Activated naive CD8-positive, alpha-beta T cell treated with anti-CD3 and anti-CD28 coated beads, Interleukin-2, amount 50 U/mL, for 24 hours (primary cell): ENCODE measurements around the gene QRICH1.
A peak's percentile ranks its signal among the peaks of the same experiment; 100 is the strongest.

Experiments used
- ATAC-seq: fragments of 150-1000 bp; cut with Tn5 transposase; one replicate; pipeline ENCODE4 v1.10.0; 2021
- DNase-seq: peaks from one replicate; pipeline ENCODE4 v3.0.0; 2021
- H3K27ac Mint-ChIP-seq: one replicate; pipeline ENCODE4 v1.8.0; 2021; ENCODE audit warnings: mild to moderate bottlenecking, mixed read lengths
- H3K27me3 Mint-ChIP-seq: one replicate; pipeline ENCODE4 v1.8.0; 2021; ENCODE audit warnings: mixed read lengths
- H3K36me3 Mint-ChIP-seq: one replicate; pipeline ENCODE4 v1.8.0; 2021; ENCODE audit warnings: low read depth, mixed read lengths
- H3K4me1 Mint-ChIP-seq: one replicate; pipeline ENCODE4 v1.8.0; 2021; ENCODE audit warnings: mixed read lengths
- H3K4me3 Mint-ChIP-seq: one replicate; pipeline ENCODE4 v1.8.0; 2021; ENCODE audit warnings: mild to moderate bottlenecking, moderate library complexity, mixed read lengths
- H3K9me3 Mint-ChIP-seq: one replicate; pipeline ENCODE4 v1.8.0; 2021; ENCODE audit warnings: mixed read lengths

The QRICH1 gene

DNA sequence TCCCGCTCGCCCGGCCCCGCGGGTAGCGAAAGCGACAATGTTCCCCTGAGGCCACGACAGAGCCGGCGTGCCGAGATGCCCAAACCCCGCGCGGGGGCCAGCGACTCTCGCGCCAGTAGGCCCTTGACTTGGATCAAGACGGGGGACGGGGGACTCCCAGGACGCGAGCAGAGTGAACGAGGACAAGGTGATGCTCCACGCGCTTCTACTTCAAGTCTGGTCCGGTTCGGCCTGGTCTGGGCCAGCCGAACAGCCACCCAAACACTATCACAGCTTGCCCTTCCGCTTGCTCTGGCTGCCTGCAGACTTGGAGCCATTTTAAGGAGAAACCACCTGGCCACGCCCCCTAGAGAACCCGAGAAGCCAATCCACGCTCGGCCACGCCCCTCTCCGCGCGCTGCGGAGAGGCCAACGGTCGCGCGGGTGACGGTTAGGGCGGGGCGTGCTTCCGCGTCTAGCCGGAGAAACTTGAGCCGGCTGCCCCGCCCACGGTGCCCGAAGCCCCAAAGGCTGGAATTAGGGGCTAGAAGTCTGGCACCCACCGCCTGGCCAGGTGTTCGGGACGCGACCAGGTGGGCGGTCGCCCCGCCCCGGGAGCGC is 72.6 kb downstream of the QRICH1 start:
- peak overlapping the region; percentile 96 for H3K4me3 Mint-ChIP-seq
- no peaks in the 10 kb centered on the region for H3K27me3 Mint-ChIP-seq
- H3K4me1 Mint-ChIP-seq, result peaks cover 62% of the 10 kb centered on the region
- DNase-seq (peak; percentile 99), ATAC-seq (peak; percentile 53)
- no peaks in the 10 kb centered on the region for H3K9me3 Mint-ChIP-seq
- H3K27ac Mint-ChIP-seq, result peak overlapping the region; percentile 95
- peaks cover 43% of the 10 kb centered on the region for H3K36me3 Mint-ChIP-seq

DNA sequence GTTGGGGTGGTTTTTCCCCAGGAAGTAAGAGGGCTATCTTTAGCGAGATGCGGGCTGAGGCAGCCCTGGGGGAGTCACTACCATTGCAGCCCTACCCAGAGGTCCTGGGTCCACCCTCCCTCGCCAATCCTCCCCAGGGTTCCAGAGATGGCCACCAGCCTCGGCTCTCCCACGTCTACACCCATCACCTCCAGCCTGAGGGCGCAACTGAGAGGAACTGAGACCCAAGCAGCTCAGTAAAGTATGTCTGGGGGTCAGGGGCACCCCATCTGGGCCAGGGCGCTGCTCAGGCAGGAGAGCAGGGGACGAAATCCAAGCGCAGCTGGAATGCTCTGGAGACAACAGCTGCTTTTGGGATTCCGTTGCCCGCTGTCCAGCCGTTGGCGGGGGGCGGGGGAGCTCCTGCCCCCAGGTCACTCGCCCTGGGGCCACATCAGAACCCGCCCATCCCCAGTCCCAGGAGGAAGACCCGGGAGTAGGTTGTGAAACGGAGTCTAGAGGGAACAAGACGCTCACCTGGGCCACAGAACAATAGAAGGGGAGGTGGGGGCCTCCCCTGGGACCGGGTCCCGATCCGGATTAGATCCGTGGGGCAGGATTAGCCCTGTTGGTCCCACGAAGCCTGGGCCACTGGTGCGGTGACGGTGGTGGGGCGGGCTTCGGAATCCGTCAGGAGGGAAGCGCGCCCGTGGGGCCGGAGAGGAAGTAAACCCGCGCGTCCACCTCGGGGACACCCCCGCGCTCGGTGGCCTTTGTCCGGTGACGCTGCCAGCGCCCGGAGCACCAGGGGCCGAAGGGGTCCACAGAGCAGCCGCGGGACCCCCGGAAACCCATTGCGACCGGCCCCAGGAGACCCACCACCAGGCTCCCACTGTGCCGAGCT is 73.3 kb downstream of the QRICH1 start:
- Mint-ChIP-seq H3K27me3 (no peaks in the 10 kb centered on the region), H3K4me1 (peaks cover 55% of the 10 kb centered on the region), H3K9me3 (no peaks in the 10 kb centered on the region), H3K36me3 (peaks cover 37% of the 10 kb centered on the region), H3K4me3 (peak overlapping the region; percentile 96), H3K27ac (peak overlapping the region; percentile 81)
- DNase-seq, result peak; percentile 44
- ATAC-seq, result peak; percentile 1

DNA sequence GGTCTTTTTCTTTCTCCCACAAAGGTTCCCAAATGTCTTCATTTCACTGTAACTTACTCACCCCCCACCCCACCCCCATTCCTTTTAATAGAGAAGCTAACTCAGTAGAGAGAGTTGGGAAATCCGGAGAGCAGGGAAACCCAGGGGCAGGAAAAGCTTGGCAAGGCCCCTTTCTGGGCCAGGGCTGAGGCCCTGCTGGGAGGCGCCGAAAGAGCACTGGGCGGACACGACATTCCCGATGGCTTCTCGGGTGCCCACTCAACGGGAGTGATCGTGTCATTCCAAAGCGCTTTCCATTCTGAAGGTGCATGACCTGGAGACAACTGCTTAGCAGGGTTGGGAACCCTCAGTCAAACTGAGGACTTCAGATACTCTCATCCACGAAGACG is 73.9 kb downstream of the QRICH1 start:
- Mint-ChIP-seq H3K27ac (peak overlapping the region; percentile 81), H3K36me3 (peaks cover 37% of the 10 kb centered on the region), H3K4me3 (peak overlapping the region; percentile 96), H3K27me3 (no peaks in the 10 kb centered on the region), H3K4me1 (peaks cover 48% of the 10 kb centered on the region), H3K9me3 (no peaks in the 10 kb centered on the region)
- ATAC-seq (no peak), DNase-seq (no peak)

GRCh38 chr3:49018707-49019006 is 75.2 kb downstream of the QRICH1 start:
- peaks cover 28% of the 10 kb centered on the region for H3K36me3 Mint-ChIP-seq
- no peaks in the 10 kb centered on the region for H3K9me3 Mint-ChIP-seq
- no peak for ATAC-seq
- H3K27me3 Mint-ChIP-seq, result no peaks in the 10 kb centered on the region
- H3K4me1 Mint-ChIP-seq, result peaks cover 36% of the 10 kb centered on the region
- H3K4me3 Mint-ChIP-seq, result peak overlapping the region; percentile 96
- DNase-seq, result no peak
- H3K27ac Mint-ChIP-seq, result peak overlapping the region; percentile 84

DNA sequence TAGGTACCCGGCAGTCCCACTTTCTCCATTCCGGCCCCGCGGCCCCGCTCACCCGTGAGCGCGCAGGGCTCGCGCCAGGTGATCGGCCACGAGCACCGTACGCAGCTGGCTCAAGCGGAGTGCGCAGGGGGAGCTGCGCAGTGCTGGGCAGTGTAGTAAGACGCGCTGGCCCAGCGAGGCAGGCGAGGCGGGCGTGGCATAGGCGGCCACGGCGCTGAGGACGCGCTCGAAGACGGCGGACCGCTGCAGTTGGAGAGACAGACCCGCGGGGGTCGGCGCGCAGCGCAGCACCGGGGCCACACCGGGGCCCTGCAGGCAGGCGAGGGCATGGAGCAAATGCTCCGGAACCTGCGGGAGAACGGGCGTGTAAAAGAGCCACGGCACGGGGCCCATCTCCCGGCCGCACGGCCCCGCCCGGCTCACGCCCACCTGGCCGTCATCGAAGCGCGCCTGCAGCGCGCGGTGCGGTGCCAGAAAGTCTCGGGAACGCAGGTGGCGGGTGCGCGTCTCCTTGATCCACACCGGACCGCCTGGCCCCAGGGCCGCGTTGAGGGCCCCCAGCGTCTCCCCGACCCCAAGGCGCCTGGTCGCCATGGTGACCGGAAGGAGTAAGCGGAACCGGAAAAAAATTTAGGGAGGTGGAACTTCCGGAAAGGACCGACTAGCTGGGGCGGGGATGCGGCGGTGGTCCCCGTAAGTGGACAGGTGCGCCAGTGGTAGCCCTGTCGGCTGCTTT is 75.7 kb downstream of the QRICH1 start, which contains the start of gene DALRD3:
Gene DALRD3, minus strand, starts transcription at position 610 of the 736 bp plus-strand sequence. Its CDS starts 16 bp downstream, at position 594.
- Mint-ChIP-seq H3K4me1 (peaks cover 32% of the 10 kb centered on the region), H3K36me3 (peaks cover 24% of the 10 kb centered on the region), H3K27me3 (no peaks in the 10 kb centered on the region), H3K9me3 (no peaks in the 10 kb centered on the region), H3K4me3 (peak within 1 kb of the TSS; percentile 96), H3K27ac (peak within 1 kb of the TSS; percentile 84)
- ATAC-seq (peak; percentile 1), DNase-seq (peak; percentile 69)

- ATAC-seq (no peak), DNase-seq (no peak)
Measured at GRCh38 chr3:49017229-49017970, 76.5 kb downstream of the QRICH1 start.

DNA sequence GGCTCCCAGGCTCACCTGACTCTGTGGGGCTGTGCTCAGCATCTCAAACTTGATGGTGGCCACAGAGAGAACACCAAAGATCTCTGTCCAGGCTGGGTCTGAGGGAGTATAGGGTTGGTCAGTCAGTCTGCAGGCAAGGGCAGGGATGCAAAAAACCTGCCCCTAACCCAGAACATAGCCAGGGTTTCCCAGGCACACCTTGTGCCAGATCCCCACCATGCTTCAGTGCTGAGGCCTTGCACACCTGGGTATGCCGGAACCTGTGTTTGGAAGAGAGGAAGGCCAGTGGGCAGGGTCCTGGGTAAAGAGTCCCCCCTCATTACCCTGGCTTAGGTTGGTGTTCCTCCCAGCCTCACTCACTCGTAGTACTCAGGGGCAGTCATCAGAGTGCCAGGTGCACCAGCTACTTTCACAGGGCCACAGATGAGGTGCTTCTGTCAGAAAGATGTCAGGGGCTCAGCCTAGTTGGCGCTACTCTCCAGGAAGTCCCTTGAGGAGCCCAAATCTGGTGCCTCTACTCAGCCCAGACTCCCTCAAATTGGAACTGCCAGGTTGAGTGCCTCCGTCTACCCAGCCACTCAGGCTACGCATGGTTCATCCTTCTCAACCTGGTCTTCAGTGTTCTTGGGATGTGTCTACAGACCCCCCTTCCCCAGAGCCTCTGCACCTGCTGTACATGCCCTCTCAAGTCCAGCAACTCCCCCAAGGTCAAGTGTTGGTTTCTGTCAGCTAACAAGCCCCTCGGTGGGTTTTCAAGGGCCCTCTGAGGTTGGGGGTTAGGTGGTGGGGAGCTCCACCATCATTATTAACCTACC is 77.2 kb downstream of the QRICH1 start:
- Mint-ChIP-seq H3K36me3 (peaks cover 23% of the 10 kb centered on the region), H3K9me3 (no peaks in the 10 kb centered on the region), H3K27ac (no peak overlapping the region), H3K27me3 (no peaks in the 10 kb centered on the region), H3K4me3 (peak overlapping the region; percentile 96), H3K4me1 (peaks cover 29% of the 10 kb centered on the region)
- DNase-seq (no peak), ATAC-seq (no peak)

More at GRCh38 chr3:49017229-49017970, 76.5 kb downstream of the QRICH1 start:
- Mint-ChIP-seq H3K9me3 (no peaks in the 10 kb centered on the region), H3K27me3 (no peaks in the 10 kb centered on the region), H3K4me1 (peaks cover 29% of the 10 kb centered on the region), H3K27ac (peak overlapping the region; percentile 31), H3K36me3 (peaks cover 18% of the 10 kb centered on the region), H3K4me3 (peak overlapping the region; percentile 96)

DNA sequence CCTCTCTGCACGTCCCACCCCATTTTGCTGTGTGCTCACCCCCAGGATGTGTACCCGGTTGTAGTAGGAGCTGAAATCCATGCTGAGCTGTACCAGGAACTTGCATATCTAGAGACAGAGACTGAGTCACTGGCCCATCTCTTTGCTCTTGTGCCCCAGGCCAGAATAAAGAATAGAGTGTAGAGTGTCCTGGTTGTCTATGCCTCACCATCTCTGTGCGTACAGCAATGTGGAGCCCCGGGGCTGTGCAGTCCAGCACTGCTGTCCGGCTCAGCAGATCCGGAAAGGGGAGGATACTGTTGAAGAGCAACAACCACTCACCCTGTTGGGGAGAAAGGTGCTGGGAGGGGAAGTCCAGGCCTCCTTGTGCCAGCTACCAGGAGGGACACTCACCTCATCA is 78.1 kb downstream of the QRICH1 start:
- peaks cover 21% of the 10 kb centered on the region for H3K36me3 Mint-ChIP-seq
- no peak overlapping the region for H3K4me3 Mint-ChIP-seq
- H3K27me3 Mint-ChIP-seq, result no peaks in the 10 kb centered on the region
- peaks cover 27% of the 10 kb centered on the region for H3K4me1 Mint-ChIP-seq
- no peak for ATAC-seq
- H3K27ac Mint-ChIP-seq, result no peak overlapping the region
- DNase-seq, result no peak
- H3K9me3 Mint-ChIP-seq, result no peaks in the 10 kb centered on the region

- Mint-ChIP-seq H3K4me3 (no peak overlapping the region), H3K36me3 (peaks cover 21% of the 10 kb centered on the region), H3K27ac (no peak overlapping the region), H3K4me1 (peaks cover 23% of the 10 kb centered on the region), H3K9me3 (no peaks in the 10 kb centered on the region), H3K27me3 (no peaks in the 10 kb centered on the region)
- DNase-seq (no peak), ATAC-seq (no peak)
Measured at GRCh38 chr3:49015072-49015471, 78.8 kb downstream of the QRICH1 start.

DNA sequence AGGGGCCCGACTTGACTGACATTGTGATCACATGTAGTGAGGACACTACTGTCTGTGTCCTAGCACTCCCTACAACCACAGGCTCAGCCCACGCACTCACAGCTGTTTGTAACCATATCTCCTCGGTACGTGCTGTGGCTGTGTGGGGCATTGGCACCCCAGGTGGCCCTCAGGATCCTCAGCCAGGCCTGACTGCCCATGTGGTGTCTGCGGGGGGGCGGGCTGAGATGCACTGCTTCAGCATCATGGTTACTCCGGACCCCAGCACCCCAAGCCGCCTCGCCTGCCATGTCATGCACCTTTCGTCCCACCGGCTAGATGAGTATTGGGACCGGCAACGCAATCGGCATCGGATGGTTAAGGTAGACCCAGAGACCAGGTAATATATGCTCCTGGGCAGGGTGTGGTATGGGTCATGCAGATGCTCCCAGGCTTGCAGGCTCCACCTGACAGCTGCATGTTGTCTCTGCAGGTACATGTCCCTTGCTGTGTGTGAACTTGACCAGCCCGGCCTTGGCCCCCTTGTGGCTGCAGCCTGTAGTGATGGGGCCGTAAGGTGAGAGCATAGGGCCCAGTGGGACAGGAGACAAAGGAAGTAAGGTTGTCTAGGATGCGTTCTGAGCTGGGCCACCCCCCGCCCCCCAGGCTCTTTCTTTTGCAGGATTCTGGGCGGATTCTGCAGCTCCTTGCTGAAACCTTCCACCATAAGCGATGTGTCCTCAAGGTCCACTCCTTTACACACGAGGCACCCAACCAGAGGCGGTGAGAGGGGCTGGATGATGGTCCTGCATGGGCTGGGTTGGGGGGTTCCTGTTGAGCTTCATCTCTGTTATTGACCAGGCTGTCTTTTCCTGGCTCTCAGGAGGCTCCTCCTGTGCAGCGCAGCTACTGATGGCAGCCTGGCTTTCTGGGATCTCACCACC is 79.9 kb downstream of the QRICH1 start:
- H3K27ac Mint-ChIP-seq, result no peak overlapping the region
- H3K4me3 Mint-ChIP-seq, result no peak overlapping the region
- H3K4me1 Mint-ChIP-seq, result peaks cover 17% of the 10 kb centered on the region
- peaks cover 24% of the 10 kb centered on the region for H3K36me3 Mint-ChIP-seq
- DNase-seq (peak; percentile 62), ATAC-seq (peak; percentile 33)
- no peaks in the 10 kb centered on the region for H3K27me3 Mint-ChIP-seq
- H3K9me3 Mint-ChIP-seq, result no peaks in the 10 kb centered on the region

DNA sequence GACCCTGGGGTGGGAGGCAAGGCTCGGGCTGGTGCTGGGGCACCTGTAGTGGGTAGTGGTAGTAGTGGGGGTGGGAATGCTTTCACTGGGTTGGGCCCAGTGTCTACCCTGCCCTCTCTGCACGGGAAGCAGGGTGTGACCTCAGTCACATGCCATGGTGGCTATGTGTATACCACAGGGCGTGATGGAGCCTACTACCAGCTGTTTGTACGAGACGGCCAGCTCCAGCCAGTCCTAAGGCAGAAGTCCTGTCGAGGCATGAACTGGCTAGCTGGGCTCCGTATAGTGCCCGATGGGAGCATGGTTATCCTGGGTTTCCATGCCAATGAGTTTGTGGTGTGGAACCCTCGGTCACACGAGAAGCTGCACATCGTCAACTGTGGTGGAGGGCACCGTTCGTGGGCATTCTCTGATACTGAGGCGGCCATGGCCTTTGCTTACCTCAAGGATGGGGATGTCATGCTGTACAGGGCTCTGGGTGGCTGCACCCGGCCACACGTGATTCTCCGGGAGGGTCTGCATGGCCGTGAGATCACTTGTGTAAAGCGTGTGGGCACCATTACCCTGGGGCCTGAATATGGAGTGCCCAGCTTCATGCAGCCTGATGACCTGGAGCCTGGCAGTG is 80.6 kb downstream of the QRICH1 start:
- Mint-ChIP-seq H3K27me3 (no peaks in the 10 kb centered on the region), H3K4me3 (no peak overlapping the region), H3K36me3 (peaks cover 24% of the 10 kb centered on the region), H3K27ac (no peak overlapping the region), H3K4me1 (peaks cover 17% of the 10 kb centered on the region), H3K9me3 (no peaks in the 10 kb centered on the region)
- ATAC-seq (no peak), DNase-seq (no peak)

DNA sequence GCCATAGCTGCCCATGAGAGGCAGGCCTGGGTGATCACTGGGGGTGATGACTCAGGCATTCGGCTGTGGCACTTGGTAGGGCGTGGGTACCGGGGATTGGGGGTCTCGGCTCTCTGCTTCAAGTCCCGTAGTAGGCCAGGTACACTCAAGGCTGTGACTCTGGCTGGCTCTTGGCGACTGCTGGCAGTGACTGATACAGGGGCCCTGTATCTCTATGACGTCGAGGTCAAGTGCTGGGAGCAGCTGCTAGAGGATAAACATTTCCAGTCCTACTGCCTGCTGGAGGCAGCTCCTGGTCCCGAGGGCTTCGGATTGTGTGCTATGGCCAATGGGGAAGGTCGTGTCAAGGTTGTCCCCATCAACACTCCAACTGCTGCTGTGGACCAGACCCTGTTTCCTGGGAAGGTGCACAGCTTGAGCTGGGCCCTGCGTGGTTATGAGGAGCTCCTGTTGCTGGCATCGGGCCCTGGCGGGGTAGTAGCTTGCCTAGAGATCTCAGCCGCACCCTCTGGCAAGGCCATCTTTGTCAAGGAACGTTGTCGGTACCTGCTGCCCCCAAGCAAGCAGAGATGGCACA is 81.3 kb downstream of the QRICH1 start:
- DNase-seq, result no peak
- H3K27ac Mint-ChIP-seq, result no peak overlapping the region
- H3K27me3 Mint-ChIP-seq, result no peaks in the 10 kb centered on the region

More for the DNA sequence above, 81.3 kb downstream of the QRICH1 start:
- Mint-ChIP-seq H3K4me1 (peaks cover 20% of the 10 kb centered on the region), H3K9me3 (no peaks in the 10 kb centered on the region), H3K4me3 (no peak overlapping the region), H3K36me3 (peaks cover 28% of the 10 kb centered on the region)
- ATAC-seq, result no peak
